Activated CD8-positive, alpha-beta memory T cell treated with anti-CD3 and anti-CD28 coated beads for 36 hours (primary cell): ENCODE measurements around the gene DDX54. TPM values are rescaled to one million over a fixed set of nuclear protein-coding genes. Genes with fewer than 3 reads are reported as not detected.

Experiments used
- CTCF ChIA-PET: fragments of 350-600 bp; sonication (Branson Sonifier 250); formaldehyde crosslinking; loops from one replicate; lab custom pipeline; 2021; ENCODE audit warnings: antibody characterized with exemption; lab: Charles Lee
- POLR2A ChIA-PET: fragments of 350-600 bp; sonication (Branson Sonifier 250); formaldehyde crosslinking; loops from one replicate; lab custom pipeline; 2021; ENCODE audit warnings: antibody characterized with exemption; lab: Charles Lee
- total RNA-seq, 2 experiments: library from RNA; stranded (reverse); gene quantifications; one replicate each; pipeline ENCODE4 v1.2.3, GENCODE V29; 2021

DDX54 gene, protein sequence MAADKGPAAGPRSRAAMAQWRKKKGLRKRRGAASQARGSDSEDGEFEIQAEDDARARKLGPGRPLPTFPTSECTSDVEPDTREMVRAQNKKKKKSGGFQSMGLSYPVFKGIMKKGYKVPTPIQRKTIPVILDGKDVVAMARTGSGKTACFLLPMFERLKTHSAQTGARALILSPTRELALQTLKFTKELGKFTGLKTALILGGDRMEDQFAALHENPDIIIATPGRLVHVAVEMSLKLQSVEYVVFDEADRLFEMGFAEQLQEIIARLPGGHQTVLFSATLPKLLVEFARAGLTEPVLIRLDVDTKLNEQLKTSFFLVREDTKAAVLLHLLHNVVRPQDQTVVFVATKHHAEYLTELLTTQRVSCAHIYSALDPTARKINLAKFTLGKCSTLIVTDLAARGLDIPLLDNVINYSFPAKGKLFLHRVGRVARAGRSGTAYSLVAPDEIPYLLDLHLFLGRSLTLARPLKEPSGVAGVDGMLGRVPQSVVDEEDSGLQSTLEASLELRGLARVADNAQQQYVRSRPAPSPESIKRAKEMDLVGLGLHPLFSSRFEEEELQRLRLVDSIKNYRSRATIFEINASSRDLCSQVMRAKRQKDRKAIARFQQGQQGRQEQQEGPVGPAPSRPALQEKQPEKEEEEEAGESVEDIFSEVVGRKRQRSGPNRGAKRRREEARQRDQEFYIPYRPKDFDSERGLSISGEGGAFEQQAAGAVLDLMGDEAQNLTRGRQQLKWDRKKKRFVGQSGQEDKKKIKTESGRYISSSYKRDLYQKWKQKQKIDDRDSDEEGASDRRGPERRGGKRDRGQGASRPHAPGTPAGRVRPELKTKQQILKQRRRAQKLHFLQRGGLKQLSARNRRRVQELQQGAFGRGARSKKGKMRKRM
- 100 to 1,000 TPM; 120 to 128 TPM for total RNA-seq

DNA sequence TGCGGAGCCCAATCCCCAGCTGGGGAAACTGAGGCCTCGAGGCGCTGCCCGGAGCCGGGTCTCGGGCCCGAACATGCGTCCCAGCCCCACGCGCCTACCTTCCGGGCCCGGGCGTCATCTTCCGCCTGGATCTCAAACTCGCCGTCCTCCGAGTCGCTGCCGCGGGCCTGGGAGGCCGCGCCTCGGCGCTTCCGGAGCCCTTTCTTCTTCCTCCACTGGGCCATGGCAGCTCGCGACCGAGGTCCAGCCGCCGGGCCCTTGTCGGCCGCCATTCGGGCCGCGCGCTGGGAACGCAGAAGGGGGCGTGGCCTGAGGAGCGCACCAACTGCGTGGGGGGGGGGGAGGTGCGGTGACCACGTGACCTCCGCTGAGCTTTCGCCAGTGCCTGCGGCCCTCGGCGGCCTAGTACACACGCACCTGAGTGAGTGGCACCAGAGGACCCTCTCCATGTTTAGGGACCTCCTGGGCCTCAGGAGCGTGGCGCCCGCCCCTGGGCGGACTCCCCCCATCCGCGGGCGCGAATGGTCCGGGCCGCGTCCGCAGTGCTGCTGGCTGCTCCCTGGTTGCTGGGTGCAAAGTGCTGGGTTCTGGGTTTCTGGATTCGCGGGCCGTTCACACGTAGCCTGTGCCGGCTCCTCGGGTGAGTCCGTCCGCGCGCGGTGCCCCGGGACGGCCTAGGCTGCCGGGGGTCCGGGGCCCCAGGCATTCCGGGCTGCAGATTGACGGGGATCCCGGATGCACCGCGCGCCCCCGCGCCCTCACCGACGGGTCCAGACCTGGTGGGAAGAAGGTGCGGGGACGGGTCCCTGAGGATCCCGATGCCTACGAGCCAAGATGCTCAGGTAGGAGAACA, at the start of gene DDX54, which contains the start of gene RITA1:
DDX54 (minus strand) TSS at position 299 of the 853 bp plus-strand sequence; CDS start at position 272, 27 bp downstream.
RITA1 (plus strand) TSS at position 542 of the 853 bp plus-strand sequence. CDS start 1,026 bp downstream, outside the sequence.
- CTCF ChIA-PET = interaction anchor here (0.9 to 1.3 kb wide), 6 partner anchors 10 to 240 kb away, joined by 3 to 5 read pairs (median 4); no protein-coding TSS in a partner anchor

DNA sequence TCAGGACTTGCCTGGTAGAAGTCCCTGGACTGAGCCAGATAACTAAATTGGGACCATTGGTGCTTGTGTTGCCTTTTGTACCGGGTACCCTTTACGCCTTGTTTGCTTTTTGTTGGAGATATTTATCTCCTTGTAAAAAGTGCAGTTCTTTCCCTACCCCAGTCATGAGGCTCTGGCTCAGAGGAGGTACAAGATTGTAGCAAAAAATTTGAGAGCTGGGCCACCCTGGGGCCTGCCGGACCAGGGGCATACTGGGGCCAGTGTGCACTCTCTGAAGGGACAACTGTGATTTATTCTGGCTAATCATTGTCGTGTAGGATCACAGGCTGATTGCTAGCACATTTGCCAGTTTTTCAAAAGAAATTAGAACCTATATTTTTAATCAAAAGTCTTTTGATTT, 49.2 kb upstream of the DDX54 start:
- POLR2A ChIA-PET = no interaction called here
- CTCF ChIA-PET = no interaction called here

More for the DNA sequence above, at the start of gene DDX54, which contains the start of gene RITA1:
- POLR2A ChIA-PET = interaction anchor here (0.5 to 3.2 kb wide), 8 partner anchors 11 to 283 kb away, joined by 3 to 13 read pairs (median 4); partner anchors contain the start of genes OAS2 and TPCN1

DNA sequence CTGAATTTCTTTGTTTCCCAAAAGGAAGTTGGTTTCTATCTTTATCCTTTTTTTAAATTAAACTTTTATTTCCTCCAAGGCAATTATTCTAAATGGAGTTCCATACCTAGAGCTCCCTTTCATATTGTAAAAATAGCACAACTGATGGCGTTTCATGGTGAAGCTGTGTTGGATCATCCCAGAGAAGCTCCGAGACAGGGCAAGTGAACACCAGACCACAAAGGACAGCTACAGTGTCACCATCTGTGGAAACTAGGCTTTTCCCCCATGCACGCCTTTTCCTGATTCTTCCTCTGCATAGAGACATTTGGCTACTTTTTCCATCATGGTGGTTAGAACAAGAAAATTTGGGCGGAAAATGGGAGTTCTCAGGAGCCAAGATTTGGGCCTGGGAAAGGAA, 48.7 kb upstream of the DDX54 start:
- CTCF ChIA-PET = no interaction called here
- POLR2A ChIA-PET = interaction anchor here (1.7 kb wide), 1 partner anchor 12 kb away, joined by 4 read pairs; no protein-coding TSS in a partner anchor

DNA sequence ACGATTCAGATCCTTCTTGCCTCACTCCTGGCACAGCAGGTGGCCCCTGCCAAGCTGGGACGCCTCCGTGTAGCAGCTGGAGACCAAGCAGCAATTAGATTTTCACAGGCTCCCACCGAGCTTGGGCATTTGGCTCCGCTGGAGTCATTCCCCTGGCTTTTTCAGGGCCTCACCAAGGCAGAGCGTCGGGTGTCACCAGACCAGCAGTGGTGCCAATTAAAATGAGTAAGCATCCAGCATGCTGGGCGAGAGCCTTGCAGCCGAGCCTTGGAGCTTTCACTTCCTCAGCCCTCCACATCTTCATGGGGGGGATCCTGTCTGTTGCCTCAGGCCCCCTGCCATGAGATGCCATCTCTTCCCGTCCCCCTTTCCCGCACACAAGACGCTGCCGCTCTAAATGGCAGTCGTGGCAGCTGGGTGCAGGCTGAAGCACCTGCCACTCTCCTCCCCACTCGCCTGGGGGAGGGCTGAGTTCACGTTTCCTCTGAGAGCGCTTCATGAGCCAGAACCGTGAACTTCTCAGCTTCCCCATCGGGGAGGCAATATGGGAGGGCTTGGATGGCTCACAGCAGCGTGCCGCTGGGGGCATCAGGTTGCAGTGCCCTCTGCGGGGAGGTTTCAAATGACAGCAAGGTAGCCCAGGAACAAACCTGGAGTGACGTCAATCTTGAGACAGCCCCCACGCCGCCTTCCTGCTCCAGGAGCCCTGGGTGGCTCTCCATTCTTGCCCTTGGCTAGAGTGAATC, 47.7 kb upstream of the DDX54 start:
- POLR2A ChIA-PET = interaction anchor here (0.9 to 1.7 kb wide), 2 partner anchors 11 to 25 kb away, joined by 3 to 4 read pairs; no protein-coding TSS in a partner anchor
- CTCF ChIA-PET = interaction anchor here (0.6 to 0.9 kb wide), 3 partner anchors 10 to 45 kb away, joined by 3 to 5 read pairs (median 3); no protein-coding TSS in a partner anchor

DNA sequence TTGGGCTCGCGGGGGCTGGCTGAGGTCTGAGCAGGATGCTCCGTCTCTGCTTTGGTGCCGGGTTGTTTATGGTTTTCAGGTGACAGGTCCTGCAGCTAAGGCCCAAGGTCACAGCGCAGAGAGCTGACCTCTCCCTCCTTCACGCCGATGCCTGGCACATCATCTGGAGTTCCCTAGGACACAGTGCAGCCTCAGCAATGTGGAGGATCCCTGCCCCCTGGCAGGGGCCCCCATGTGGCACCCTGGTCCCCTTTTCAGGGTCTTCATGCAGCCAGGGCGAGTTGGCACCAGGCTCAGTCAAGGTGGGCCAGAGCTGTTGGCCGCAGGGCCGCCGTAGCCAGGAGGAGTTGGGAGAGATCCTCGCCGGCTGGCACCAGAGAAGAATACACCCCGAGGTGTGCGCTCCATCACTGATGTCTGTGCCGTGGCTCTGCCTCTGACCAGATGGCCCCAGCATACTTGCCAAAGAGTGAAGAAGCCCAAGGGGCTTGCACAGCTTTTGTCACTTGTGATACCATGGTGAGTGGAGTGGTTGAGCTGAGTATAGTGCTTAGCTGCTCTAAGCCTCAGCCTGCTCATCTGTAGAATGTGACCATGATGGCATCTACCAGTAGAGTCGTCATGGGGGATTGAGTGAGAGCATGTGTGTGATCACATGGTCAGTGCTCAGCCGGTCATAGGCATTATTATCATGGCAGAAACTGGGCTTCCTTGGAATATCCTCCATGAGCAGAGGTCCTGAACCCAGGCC, 47.0 kb upstream of the DDX54 start:
- CTCF ChIA-PET = interaction anchor here (0.7 to 0.9 kb wide), 3 partner anchors 10 to 44 kb away, joined by 3 to 5 read pairs (median 3); partner anchors contain the start of gene TPCN1
- POLR2A ChIA-PET = interaction anchor here (0.9 to 1.7 kb wide), 2 partner anchors 10 to 24 kb away, joined by 3 to 4 read pairs; no protein-coding TSS in a partner anchor

DNA sequence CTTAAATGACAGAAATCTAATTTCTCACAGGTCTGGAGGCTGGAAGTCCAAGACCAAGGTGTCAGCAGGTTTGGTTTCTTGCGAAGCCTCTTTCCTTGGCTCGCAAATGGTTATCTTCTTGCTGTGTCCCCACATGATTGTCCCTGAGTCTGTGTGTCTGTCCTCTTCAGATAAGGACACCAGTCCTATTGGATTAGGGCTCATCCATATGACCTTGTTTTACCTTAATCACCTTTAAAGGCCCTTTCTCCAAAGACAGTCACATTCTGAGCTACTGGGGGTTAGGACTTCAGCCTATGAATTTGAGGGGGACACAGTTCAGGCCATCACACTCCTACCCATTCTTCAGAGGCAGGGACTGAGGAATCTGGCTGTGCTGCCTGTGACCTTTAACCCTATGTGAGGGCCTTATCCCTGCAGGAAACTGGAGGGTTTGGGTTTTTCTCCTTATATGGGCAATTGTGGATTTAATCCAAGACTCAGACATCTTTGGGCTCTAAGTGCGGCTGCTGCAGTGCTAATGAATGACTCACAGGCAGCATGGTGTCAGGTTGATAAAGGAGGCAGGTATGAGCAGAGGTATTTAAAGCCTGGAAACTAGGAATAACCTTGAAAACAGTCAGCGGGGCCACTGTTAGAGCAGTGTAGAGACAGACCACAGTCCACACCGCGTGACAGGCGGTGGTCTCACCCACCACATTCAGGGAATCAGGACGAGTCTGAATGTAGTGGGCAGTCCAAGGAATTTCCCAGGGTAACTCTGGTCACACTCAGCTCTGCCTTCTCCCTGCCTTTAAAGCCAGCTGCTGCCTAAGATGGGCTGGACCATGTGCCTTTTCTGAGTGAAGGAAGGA, 46.2 kb upstream of the DDX54 start:
- ChIA-PET POLR2A (no interaction called here), CTCF (interaction anchor here (0.6 to 0.7 kb wide), 2 partner anchors 10 to 67 kb away, joined by 3 read pairs; partner anchors contain the start of gene TPCN1)

DNA sequence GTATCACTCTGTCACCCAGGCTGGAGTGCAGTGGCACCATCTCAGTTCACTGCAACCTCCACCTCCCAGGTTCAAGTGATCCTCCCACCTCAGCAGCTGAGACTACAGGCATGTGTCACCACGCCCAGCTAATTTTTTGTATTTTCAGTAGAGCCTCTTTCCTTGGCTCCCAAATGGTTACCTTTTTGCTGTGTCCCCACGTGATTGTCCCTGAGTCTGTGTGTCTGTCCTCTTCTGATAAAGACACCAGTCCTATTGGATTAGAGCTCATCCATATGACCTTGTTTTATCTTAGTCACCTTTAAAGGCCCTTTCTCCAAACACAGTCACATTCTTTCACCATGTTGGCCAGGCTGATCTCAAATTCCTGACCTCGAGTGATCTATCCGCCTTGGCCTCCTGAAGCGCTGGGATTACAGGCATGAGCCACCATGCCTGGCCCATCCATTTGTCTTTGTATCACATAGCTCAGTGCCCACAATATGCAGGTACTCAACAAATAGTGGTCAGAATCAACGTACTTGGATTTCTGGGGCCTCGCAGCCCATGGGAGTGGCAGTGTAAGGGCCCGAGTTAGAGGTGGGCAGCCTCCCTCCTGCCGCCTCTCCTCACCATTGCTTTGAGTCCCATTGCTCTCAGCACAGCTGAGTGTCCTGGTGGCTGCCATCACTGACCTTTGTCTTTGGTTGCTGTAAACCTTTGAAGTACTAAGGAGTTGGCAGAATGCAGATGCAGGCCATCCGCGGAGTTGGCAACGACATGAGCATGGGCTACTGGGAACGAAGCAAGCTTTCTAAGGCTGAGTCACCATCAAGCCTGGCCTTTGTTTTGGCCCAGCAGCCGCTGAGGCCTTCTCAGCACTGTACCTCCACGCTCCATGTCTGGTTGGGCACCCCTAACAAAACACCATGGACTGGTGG, 45.3 kb upstream of the DDX54 start:
- CTCF ChIA-PET = interaction anchor here (0.6 kb wide), 1 partner anchor 66 kb away, joined by 3 read pairs; no protein-coding TSS in a partner anchor
- POLR2A ChIA-PET = interaction anchor here (0.6 kb wide), 1 partner anchor 177 kb away, joined by 3 read pairs; no protein-coding TSS in a partner anchor

DNA sequence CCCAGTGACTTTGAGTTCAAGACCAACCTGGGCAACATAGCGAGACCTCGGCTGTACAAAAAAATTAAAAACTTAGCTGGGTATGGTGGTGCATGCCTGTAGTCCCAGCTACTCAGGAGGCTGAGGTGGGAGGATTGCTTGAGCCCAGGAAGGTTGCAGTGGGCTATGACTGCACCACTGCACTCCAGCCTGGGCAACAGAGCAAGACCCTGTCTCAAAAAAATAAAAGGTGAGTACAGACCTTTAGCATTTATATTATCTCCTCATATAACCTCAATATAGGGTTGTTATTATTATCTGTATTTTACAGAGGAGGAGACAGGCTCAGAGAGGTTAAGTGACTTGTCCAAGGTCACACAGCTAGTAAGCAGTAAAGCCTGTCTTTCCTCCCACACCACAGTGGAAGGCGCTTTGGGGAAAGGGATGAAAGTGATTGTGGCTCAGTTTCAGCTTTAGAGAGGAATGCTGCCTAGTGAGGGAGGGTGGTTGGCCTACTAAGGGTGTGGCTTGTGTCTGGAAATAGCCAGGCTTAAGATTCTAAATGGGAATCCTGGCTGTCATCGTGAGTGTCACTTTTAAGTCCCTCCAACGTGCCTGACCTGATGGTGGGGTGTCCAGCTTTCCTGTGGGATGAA, 43.2 kb upstream of the DDX54 start:
- POLR2A ChIA-PET = no interaction called here
- CTCF ChIA-PET = interaction anchor here (0.5 kb wide), 1 partner anchor 194 kb away, joined by 3 read pairs; the partner anchor contains the start of gene SDSL

DNA sequence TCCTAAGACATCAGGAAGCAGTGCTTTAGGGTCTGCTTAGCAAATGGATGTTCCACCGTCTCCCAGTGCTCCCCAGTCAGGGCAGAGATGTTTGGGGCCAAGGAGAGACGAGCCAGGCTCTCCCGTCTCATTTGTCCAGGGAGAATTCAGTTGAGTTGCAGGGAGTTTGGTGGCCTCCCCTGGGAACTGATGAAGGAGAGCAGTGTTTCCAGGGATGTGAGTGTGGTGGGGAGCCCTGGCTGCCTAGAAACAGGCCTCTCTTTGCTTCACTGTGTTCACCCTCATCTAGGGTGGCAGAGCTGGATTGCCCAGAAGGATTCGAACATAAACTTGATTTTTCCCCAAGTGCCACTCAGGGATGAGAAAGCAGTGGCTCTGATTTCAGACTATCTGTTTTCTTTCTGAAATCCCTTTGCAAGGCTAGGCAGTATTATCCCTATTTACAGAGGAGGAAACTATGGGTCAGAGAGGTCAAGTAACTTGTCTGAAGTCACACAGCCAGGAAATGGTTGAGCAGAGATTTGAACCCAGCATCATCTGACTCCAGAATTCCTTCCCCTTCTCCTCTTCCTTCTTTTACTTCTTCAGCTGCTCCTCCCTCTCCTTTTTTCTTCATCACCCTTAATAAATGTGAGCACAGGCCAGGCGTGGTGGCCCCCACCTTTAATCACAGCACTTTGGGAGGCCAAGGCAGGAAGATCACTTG, 42.6 kb upstream of the DDX54 start:
- POLR2A ChIA-PET = no interaction called here
- CTCF ChIA-PET = interaction anchor here (0.5 kb wide), 1 partner anchor 123 kb away, joined by 3 read pairs; no protein-coding TSS in a partner anchor

DNA sequence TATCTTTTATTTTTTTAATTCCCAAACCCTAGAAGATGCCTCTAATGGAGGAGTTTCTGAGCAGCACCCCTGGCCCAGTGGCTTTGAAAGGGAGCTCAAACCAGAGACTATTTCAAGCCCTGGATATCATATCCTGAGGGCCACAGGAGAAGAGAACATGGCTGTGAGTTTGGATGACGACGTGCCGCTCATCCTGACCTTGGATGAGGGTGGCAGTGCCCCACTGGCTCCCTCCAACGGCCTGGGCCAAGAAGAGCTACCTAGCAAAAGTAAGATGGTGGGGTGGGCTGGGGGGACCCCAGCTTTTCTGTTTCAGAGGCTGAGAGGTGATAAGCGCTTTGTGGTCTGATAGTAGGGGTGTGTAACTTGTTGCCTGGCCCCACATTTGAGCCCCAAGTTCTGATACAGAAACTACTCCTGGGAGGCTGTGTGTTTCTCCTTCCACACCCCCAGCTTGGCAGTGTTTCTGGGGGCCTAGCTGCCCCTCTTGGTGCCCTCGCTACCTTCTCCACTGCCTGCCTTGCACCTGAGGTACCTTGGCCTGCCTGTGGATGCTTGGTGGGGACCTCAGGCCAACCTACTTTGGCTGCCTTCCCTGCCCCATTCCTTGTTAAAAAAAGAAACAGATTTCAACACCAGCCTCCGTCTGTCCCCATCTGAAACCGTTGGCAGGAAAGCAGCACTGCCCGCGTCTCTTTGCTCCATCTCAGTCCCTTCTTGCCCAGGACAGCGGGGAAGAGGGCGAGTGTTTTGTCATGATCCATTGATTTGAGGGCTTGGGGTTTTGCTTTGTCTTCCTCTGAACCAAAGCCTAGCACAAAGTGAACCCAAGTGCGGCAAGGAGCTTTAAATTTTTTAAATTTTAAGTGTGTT, 41.7 kb upstream of the DDX54 start:
- ChIA-PET POLR2A (interaction anchor here (0.7 kb wide), 1 partner anchor 267 kb away, joined by 3 read pairs; no protein-coding TSS in a partner anchor), CTCF (interaction anchor here (0.5 to 0.9 kb wide), 2 partner anchors 19 to 122 kb away, joined by 3 read pairs; no protein-coding TSS in a partner anchor)

DNA sequence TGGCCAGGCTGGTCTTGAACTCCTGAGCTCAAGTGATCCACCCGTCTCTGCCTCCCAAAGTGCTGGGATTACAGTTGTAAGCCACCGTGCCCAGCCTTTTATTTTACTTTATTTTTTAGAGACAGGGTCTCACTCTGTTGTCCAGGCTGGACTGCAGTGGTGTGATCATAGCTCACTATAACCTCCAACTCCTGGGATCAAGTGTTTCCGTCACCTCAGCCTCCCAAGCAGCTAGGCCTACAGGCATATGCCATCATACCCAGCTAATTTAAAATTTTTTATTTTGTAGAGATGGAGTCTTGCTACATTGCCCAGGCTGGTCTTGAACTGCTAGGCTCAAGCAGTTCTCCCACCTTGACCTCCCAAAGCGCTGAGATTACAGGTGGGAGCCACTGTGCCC, 39.7 kb upstream of the DDX54 start:
- POLR2A ChIA-PET = no interaction called here
- CTCF ChIA-PET = no interaction called here
